IPS-11a (cell line): ENCODE results near the gene UBQLN1.
"Not testable (repeated sequence)": the region's sequence is repeated elsewhere in the genome, so short reads cannot be mapped to it uniquely, and the experiment has no call there.

ENCODE experiments used
- H3K4me3 ChIP-seq: one replicate; pipeline ENCODE4 v1.5.1; 2013; ENCODE audit warnings: low read depth, low read length, control low read depth

UBQLN1 gene

DNA sequence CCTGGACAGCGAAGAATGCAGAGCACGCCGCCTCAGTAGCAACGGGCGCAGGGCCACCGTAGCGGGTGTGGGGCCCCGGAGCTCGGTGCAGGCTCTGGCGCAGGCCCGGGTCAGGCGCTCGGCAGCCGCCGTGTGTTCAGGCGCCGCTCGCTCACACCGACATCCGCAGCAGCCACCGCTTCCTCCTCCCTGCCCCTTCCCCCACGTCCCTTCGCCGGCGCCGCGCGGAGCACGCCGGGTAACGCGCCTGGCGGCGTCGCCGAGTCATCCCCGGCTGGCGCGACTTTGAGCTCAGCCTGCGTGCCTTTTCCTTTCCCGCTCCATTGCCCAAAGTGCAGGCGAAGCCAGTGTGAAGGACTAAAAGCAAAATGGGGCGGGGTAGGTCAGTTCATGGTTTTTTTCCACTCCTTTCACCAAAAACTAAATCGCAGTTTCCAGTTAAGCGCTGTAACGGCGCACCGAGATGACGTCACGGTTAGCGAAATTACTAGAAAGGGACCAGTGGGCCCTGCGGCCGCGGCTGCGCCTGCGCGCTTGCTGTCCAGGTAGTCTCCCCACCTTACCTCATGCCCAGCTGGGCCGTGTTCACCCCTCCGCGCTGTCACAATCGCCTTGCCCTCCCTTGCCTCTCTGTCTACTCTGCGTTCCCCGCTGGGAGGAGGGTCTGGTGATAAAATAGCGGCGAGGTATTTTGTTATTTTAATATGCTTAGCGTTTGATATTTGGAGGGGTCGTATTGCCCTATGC, at the start of gene UBQLN1:
Gene UBQLN1 (minus strand): TSS at position 191 of the 747 bp plus-strand sequence. CDS start 279 bp downstream, outside the sequence.
- H3K4me3 ChIP-seq: peak within 1 kb of the TSS; percentile 95

GRCh38 chr9:83754383-83754977, 46.7 kb upstream of the UBQLN1 start:
- H3K4me3 ChIP-seq: no peak overlapping the region

DNA sequence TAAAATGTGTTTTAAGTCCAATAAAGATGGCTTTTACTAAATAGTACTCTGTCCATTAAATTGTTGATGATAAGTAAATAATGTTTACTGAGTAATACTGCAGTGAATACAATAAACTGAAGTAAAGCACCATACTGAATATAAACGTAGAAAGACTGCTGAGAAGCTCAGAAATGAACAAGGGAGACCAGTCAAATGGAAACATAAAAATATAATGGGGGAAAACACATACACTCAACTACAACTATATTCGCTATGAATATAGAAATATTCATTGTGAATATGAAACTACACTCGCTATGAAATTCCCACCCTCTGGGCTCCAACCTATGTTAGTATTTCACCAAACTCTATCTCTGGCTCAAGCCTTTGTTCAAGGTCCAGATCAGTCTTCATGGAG, 41.9 kb upstream of the UBQLN1 start:
- H3K4me3 ChIP-seq: no peak overlapping the region

DNA sequence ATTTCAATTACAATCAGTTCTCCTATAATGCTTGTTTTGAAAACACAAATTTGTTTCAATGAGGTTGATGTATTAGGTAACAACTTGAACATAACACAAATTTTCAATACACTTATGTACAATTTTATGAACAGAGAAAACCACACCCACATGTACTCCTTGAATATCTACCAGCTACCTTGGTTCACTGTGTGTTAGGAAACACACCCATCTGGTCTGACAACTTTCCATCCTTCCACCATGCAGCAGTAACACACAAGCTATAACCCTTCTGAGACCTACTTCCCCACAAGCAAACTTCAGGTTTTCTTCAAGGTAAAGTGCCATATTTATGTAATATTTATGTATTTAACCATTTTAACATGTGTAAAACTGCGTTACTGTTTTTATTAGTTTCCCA, 36.4 kb upstream of the UBQLN1 start:
- H3K4me3 ChIP-seq: no peak overlapping the region

DNA sequence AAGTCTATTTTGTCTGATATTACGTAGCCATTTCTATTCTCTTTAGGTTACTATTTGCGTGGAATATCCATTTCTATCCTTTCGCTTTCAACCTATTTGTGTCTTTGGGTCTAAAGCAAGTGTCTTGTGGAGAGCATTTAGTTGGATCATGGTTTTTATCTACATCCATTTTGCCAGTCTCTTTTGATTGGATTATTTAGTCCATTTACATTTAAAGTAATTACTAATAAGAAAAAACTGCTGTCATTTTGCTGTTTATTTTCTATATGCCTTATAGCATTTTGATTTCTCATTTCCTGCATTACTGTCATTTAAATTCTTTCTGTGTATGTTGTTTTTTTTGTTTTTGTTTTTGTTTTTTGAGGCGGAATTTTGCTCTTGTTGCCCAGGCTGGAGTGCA, 26.0 kb upstream of the UBQLN1 start:
- no peak overlapping the region for H3K4me3 ChIP-seq

- H3K4me3 ChIP-seq: not testable (repeated sequence)
Measured at GRCh38 chr9:83728591-83729368, 21.0 kb upstream of the UBQLN1 start.

GRCh38 chr9:83724436-83724835, 16.7 kb upstream of the UBQLN1 start:
- H3K4me3 ChIP-seq: no peak overlapping the region

DNA sequence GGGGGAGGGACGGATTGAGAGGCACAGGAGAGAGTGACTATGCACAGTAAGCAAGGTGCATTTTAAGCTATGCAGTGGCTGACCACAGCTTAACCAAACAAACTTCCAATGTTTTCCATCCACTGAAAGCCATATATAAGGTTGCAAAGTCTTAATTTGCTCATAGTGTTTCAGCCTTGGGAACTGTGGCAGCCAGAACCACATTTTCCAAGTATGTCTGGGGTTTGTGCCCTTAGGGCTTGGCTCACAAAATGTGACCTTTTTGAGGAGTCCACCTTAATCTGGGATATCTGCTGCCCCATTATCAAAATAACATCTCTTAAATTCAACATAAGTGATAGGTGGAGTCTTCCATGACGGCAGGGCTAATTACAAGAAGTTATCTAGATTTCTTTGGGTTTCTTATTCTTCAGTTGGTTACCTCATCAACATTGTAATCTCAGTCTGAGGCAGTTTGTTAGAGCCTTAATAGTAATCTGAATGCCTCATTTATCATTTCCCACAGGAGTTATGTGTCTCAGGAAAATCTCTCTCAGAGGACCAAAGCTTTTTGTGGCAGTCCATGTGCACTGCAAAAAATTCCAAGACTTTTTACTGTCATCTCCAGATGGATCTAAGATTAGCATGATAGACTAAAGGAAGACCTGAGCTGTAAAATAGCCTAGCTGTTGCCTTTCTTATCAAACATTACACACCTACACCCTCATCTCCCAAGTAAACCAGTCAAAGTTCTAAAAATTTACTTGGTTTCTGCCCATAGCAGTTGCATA, 15.2 kb upstream of the UBQLN1 start:
- H3K4me3 ChIP-seq: no peak overlapping the region

GRCh38 chr9:83721509-83721908, 13.8 kb upstream of the UBQLN1 start:
- H3K4me3 ChIP-seq: no peak overlapping the region

DNA sequence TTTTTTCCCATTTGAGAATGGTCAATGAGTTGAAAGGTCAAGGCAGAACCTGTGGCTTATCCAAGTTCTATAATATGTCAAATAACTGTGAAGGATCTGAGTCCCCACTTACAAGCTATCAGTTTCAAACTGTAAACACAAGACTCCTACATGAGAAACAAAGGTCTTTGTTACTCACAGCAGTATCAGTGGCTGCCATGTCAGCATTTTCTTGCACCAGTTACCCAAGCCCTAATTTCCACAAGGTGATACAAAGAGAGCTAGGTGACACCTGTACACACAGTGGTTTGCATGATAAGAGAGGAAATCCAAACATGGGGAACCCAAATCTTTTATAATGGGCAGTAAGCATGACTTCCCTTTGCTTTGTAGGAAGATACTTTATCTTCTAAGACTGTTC, 8.0 kb upstream of the UBQLN1 start:
- no peak overlapping the region for H3K4me3 ChIP-seq

DNA sequence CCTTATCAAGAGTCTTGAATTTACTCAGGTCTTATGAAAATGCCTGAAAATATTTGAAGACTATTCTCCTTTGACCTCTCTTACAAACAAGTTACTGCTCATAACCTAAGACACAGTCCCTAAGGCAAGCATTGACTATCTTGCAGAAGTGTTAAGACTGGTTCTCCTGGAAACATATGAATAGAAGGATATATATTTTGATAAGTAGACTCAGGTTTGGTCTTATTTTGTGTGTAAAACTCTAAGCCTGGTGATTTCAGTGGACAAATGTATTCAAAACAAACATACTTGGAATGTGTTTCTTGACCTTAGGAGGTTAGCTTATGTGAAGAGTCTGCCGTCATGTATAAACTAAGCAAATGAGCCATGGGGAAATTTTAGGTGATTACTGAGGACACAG, 7.5 kb upstream of the UBQLN1 start:
- no peak overlapping the region for H3K4me3 ChIP-seq

GRCh38 chr9:83714329-83714728, 6.6 kb upstream of the UBQLN1 start:
- H3K4me3 ChIP-seq: no peak overlapping the region

DNA sequence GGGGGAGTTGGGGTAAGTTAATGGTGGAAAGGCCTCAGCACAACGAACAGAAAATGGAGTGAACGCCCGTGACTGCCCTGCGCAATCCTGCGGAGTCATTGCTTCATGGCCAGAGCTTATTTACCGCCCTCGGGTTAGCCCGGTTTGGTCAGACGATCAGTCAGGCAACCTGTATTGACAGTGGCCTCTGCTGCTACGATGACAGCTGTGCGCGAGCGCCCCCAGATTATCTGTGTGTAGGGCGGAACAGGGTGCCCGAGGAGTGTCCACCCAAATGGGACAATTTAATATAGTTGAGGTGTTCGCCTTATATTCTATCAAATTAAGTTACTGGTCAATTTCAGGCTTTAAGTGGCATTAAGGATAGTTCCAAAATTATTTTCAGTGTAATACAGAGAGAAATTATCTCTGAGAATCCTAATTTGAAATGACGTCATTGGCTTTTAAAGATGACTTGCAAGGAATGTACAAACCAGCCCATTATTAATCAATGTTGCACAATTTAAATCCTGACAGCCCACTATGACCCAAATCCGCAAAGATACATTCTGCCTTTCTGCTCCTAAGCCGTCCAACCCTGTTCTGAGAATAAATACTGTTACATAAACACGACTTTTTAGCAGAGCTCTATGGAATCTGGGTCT, 879 bp upstream of the UBQLN1 start:
- H3K4me3 ChIP-seq: peak overlapping the region; percentile 95

DNA sequence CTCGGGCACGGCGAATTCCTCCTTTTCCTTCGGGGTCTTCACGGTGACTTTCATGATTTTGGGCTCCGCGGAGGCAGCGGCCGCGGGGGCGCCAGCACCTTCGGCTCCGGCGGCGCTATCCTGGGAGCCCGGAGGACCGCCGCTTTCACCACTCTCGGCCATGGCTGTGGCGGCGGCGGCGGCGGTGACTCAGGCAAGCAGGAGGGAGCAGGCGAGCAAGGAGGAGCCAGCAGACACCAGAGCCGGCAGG, 315 bp downstream of the UBQLN1 start:
- peak overlapping the region; percentile 95 for H3K4me3 ChIP-seq

DNA sequence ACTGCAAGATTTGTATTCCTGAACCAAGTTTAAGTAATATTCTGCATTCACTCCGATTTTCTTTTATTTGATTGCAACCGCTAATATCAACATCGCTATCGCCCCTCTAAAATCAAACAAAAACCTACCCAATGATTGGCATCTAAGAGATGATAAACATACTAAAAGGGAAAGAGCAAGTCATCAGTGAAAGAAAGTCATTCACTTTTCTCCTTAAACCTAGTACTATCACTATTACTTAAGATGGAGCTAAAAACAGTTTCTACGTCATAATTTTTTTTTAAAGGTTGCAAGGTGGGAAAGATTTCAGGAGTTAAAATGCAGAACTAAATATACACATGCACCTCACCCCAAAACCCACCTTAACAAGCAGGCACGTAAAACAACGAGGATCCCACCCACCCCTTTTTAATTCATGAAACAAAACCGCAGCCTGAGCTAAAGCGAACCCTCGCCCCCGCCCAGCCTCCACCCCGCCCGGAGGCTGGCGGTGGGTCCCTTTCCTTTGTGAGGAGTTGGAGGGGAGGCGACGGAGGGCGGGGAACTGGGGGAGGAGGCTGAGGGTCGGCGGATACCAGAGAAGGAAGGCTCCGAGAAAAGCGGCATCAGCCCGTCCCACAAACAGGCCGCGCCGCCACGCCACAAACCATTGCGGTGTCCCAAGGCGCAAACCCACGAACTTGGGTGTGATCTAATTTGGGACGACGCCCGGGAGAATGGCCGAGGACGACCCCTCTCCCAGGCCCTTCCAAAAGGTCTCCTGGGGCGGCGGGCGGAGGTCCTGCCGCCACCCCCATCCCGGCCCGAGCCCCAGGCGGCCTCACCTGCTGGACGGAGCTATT, 861 bp downstream of the UBQLN1 start:
- H3K4me3 ChIP-seq: peak overlapping the region; percentile 95

DNA sequence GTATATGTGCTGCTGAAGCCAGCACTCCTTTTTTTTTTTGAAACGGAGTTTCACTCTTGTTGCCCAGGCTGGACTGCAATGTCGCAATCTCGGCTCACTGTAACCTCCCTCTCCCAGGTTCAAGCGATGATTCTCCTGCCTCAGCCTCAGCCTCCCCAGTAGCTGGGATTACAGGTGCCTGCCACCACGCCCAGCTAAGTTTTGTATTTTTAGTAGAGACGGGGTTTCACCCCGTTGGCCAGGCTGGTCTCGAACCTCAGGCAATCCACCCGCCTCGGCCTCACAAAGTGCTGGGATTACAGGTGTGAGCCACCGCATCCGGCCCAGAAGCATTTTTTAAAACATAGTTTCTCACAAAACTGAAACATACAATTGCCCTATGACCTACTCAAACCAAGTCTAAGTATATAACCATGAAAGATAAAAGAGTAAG, 2.5 kb downstream of the UBQLN1 start:
- H3K4me3 ChIP-seq: not testable (repeated sequence)

DNA sequence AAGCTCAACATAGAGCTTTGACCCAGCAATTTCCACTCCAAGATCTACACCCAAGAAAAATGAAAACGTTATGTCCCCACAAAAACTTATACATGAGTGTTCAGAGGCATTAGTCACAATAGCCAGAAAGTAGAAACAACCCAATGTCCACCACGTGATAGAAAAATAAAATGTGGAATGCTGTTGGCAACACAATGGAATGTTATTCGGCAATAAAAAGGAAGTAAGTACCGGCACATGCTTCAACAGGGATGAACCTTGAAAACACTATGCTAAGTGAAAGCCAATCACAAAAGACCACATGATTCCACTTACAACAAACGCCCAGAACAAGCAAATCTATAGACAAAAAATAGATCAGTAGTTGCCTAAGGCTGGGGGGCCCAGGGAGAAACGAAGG, 6.0 kb downstream of the UBQLN1 start:
- no peak overlapping the region for H3K4me3 ChIP-seq

DNA sequence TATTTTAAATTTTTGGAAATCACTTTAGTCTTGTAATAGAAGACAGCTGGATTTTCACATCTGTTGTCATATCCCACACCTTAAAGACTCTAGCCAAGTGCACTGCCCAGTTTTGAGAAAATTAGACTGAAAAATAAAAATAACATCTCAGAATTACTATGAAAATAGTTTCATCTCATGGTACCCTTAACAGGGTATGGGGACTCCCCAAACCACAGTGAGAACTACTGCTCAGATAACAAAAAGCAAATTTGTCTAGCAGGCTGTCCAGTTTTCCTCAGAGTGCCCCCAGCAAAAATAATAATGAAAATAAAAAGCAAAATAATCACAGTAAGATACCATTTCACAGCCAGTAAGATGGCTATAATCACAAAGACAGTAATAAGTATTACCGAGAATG, 6.5 kb downstream of the UBQLN1 start:
- H3K4me3 ChIP-seq: no peak overlapping the region

DNA sequence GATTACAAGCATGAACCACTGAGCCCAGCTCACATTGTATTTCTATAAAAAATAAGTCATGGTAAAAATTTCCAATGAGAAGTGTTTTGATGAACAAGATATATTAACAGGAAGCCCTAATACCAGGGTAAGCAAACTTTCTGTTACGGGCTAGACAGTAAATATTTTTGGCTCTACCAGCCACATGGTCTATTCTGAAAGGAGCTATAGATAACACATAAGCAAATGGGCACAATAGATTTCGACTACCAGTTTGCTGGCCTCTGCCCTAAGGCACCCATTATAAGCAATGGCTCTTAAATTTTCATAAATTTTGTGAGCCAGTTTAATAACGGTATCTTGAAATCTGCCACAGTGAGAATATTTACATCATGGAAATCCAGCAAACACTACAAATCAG, 8.1 kb downstream of the UBQLN1 start:
- no peak overlapping the region for H3K4me3 ChIP-seq

DNA sequence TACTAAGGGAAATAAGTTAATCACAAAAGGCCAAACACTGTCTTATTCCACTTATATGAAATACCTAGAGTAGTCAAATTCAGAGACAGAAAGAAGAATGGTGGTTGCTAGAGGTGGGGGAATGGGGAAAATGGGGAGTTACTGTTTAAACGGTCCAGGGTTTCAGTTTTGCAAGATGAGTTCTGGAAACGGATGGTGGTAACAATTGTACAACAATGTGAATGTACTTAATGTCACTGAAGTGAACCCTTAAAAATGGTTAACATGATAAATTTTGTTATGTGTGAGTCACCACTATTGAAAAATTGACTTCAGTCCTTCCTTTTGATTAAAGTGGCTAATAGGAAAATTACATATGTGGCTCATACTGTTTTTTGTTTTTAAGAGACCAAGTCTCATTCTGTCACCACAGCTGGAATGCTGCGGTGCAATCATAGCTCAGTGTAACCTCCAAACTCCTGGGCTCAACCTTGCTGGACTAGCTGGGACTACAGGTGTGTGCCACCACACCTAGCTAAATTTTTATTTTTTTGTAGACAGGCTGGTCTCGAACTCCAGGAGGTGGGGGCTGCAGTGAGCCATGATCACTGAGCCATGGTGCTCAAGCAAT, 8.7 kb downstream of the UBQLN1 start:
- H3K4me3 ChIP-seq: no peak overlapping the region
